Prostate gland (tissue), 2 donors: ENCODE data around the gene SAAL1. TPM values are rescaled to one million over a fixed set of nuclear protein-coding genes. Genes with fewer than 3 reads are reported as not detected.

Experiments used
- DNase-seq: peaks from one replicate; pipeline ENCODE4 v3.0.0-alpha.2; 2019; ENCODE audit warnings: low spot score
- H3K27ac ChIP-seq, 2 donors: fragments of 200-600 bp; sonication (generic); 2 replicates each; pipeline ENCODE4 v1.5.1; 2017 to 2019
- H3K27me3 ChIP-seq: fragments of 200-600 bp; sonication (generic); replicated peaks from 2 replicates; pipeline ENCODE4 v1.5.1; 2019; ENCODE audit not compliant: insufficient read depth
- H3K36me3 ChIP-seq, 2 donors: fragments of 200-600 bp; sonication (generic); 1 replicate in 1 of 2; 2 replicates in 1 of 2; pipeline versions ENCODE4 v1.5.1 to v1.8.1; 2017 to 2019
- H3K4me1 ChIP-seq: fragments of 200-600 bp; sonication (generic); replicated peaks from 2 replicates; pipeline ENCODE4 v1.5.1; 2019
- H3K4me3 ChIP-seq, 2 donors: fragments of 200-600 bp; sonication (generic); 2 replicates each; pipeline ENCODE4 v1.5.1; 2017 to 2019
- H3K9me3 ChIP-seq: fragments of 200-600 bp; sonication (generic); 2 replicates; pipeline ENCODE4 v1.5.1; 2017
- CTCF ChIP-seq, 4 experiments: fragments of 200-600 bp in 2 of 4; fragments of 450-650 bp in 2 of 4; sonication (generic) in 2 of 4; IDR thresholded peaks; 1 replicate in 3 of 4; 2 replicates in 1 of 4; pipeline ENCODE4 v1.5.1; 2016 to 2019; ENCODE audit warnings: antibody characterized with exemption in 4 of 4, mild to moderate bottlenecking in 2 of 4, moderate library complexity in 2 of 4
- POLR2A ChIP-seq: fragments of 450-650 bp; IDR thresholded peaks from one replicate; pipeline ENCODE4 v1.6.1; 2016; ENCODE audit warnings: antibody characterized with exemption, mild to moderate bottlenecking
- POLR2AphosphoS5 ChIP-seq: sonication (generic); formaldehyde crosslinking; IDR thresholded peaks from one replicate; pipeline ENCODE4 v1.6.1; 2017; ENCODE audit warnings: antibody characterized with exemption
- WGBS: methylation state at CpG from one replicate; pipeline ENCODE4 v1.1.5; 2018; 5-methylcytosine and 5-hydroxymethylcytosine counted together
- intact Hi-C: fragments of 100-400 bp; cut with DNase I; formaldehyde crosslinking; loops from one replicate; pipeline ENCODE4 v1.14.2; 2022
- total RNA-seq, 2 donors: library from RNA; depleted of rRNA; stranded (reverse); fragments of >200 nt; gene quantifications; one replicate each; pipeline ENCODE4 v1.1.0, GENCODE V29; 2016

The SAAL1 gene
- total RNA-seq, 2 donors from 2014 or later = 11.2 to 25.8 TPM

- TF ChIP-seq CTCF (IDR thresholded peaks at IDR 0.05) = peak; percentile 62 to 78 (median 76)
- TF ChIP-seq POLR2AphosphoS5 = no peak
- TF ChIP-seq POLR2A = no peak
- no peaks in the 10 kb centered on the region for H3K9me3 ChIP-seq
- 3% methylated on average over 9 of the region's 9 CpGs for WGBS
- no peaks in the 10 kb centered on the region for H3K27me3 ChIP-seq
- no peak overlapping the region for H3K4me3 ChIP-seq
- intact Hi-C loops = loop anchor here (10.0 kb wide), 1 partner anchor 619 kb away; no protein-coding TSS in a partner anchor
- no peaks in the 10 kb centered on the region for H3K36me3 ChIP-seq
- DNase-seq = peak; percentile 36
- no peak overlapping the region for H3K27ac ChIP-seq
- H3K4me1 ChIP-seq = no peaks in the 10 kb centered on the region
These were observed 9.7 kb upstream of the SAAL1 start for GRCh38 chr11:18115360-18116127.

GRCh38 chr11:18111005-18111404 is 5.1 kb upstream of the SAAL1 start:
- WGBS = 12% methylated on average over 2 of the region's 2 CpGs
- H3K9me3 ChIP-seq = no peaks in the 10 kb centered on the region
- H3K4me3 ChIP-seq = no peak overlapping the region
- no peak for DNase-seq
- H3K4me1 ChIP-seq = no peaks in the 10 kb centered on the region
- H3K27ac ChIP-seq = no peak overlapping the region
- TF ChIP-seq POLR2A (no peak), POLR2AphosphoS5 (no peak), CTCF (IDR thresholded peaks at IDR 0.05) (no peak)
- no peaks in the 10 kb centered on the region for H3K27me3 ChIP-seq
- intact Hi-C loops = loop anchor here (10.0 kb wide), 1 partner anchor 624 kb away; no protein-coding TSS in a partner anchor
- no peaks in the 10 kb centered on the region for H3K36me3 ChIP-seq

DNA sequence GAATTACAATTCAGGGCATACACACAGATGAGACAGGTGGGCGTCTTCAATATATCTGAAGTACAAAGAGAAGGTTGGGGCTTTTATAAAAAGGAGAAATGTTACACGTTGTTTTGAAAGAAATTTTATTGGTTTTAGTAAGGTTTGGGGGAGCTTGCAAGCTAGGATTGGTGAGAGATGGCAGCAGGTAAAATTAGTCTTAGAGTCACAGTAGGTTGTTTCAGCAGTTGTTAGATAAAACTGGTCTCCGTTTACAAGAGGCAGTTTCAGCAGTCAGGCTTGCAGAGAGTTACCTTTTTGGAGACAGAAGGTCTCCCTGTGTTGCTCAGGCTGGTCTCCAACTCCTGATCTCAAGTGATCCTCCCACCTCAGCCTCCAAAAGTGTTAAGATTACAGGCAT is 2.4 kb upstream of the SAAL1 start:
- Histone ChIP-seq H3K36me3 (no peaks in the 10 kb centered on the region), H3K9me3 (no peaks in the 10 kb centered on the region), H3K27ac (no peak overlapping the region), H3K27me3 (no peaks in the 10 kb centered on the region), H3K4me1 (no peaks in the 10 kb centered on the region), H3K4me3 (no peak overlapping the region)
- WGBS = 52% methylated on average over 3 of the region's 3 CpGs
- intact Hi-C loops = loop anchor here (5.0 kb wide), 2 partner anchors 96 to 116 kb away; partner anchors contain the start of gene SERGEF
- DNase-seq = no peak
- TF ChIP-seq CTCF (IDR thresholded peaks at IDR 0.05) (no peak), POLR2AphosphoS5 (no peak), POLR2A (no peak)

DNA sequence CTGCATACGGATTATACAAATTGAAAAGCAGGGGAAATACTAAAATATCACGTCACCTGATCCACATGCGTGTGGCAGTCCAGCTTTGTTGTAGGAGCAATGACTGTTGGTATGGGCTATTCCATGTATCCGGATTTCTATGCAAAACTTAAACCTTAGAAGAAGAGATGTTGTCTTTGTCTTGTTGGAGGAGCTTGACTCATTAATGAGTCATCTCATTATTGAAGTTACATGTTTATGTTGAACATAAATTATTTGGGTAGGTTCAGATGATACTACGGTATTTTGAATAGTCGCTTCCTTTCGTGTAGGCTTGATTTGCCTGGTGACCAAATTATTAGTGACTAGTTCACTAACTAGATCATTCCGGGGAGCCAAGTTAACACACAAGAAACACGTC is 806 bp upstream of the SAAL1 start:
- Histone ChIP-seq H3K4me3 (no peak overlapping the region), H3K27me3 (no peaks in the 10 kb centered on the region), H3K4me1 (no peaks in the 10 kb centered on the region), H3K9me3 (no peaks in the 10 kb centered on the region), H3K36me3 (no peaks in the 10 kb centered on the region), H3K27ac (no peak overlapping the region)
- TF ChIP-seq POLR2AphosphoS5 = no peak
- TF ChIP-seq CTCF (IDR thresholded peaks at IDR 0.05) = no peak
- TF ChIP-seq POLR2A = no peak
- no peak for DNase-seq
- intact Hi-C loops = loop anchor here (5.0 kb wide), 2 partner anchors 94 to 114 kb away; partner anchors contain the start of gene SERGEF
- WGBS = 86% methylated on average over 9 of the region's 9 CpGs
